K562 (cell line): Measurements from ENCODE around the gene ZIC3. TPM values are rescaled to one million over a fixed set of nuclear protein-coding genes. Genes with fewer than 3 reads are reported as not detected.

Experiments used
- ATAC-seq: fragments of 200-7000 bp; cut with Tn5 transposase; 3 replicates; pipeline ENCODE4 v1.9.1; 2020; ENCODE audit warnings: moderate library complexity
- BruUV-seq: library from RNA; stranded (reverse); fragments of 400-500 nt; replicated peaks from 2 replicates; lab custom pipeline; 2021; lab: Mats Ljungman, UMichigan
- CTCF ChIA-PET: fragments of 300-600 bp; formaldehyde crosslinking; extraction: SDS; loops from one replicate; lab custom pipeline; 2021; ENCODE audit warnings: low intra/inter-chr PET ratio; lab: Yijun Ruan, JAX
- POLR2A ChIA-PET: fragments of 300-600, 350-650 bp; sonication (Branson Sonifier 250); formaldehyde crosslinking; extraction: SDS; loops from one replicate; lab custom pipeline; 2021; ENCODE audit warnings: antibody characterized with exemption, inconsistent platforms; lab: Yijun Ruan, JAX
- DNase-seq, 4 experiments: peaks; one replicate each; pipeline versions ENCODE4 v3.0.0 to v3.0.0-alpha.2; 2011 to 2018; ENCODE audit warnings: low spot score in 3 of 4, mixed read lengths in 3 of 4; ENCODE audit errors: extremely low read depth in 1 of 4
- FAIRE-seq: peaks from 2 replicates; lab custom pipeline; 2011; peaks lifted over from hg19 to GRCh38; lab: Jason Lieb, UNC
- H2AFZ ChIP-seq: 2 replicates; pipeline ENCODE4 v1.6.0; 2011; ENCODE audit warnings: low read depth, low read length, control low read depth, inconsistent platforms
- H3K27ac ChIP-seq: fragments of 200-600 bp; 3 replicates; pipeline ENCODE4 v1.8.0; 2011; ENCODE audit warnings: low read depth, mild to moderate bottlenecking, control low read depth, inconsistent platforms, low read length, moderate library complexity, mixed read lengths; ENCODE audit errors: extremely low read depth
- H3K27me3 ChIP-seq, 2 experiments: fragments of 300-600 bp in 1 of 2; 2 replicates in 1 of 2; 3 replicates in 1 of 2; pipeline versions ENCODE4 v1.6.0 to v1.8.0; 2011; ENCODE audit warnings: inconsistent platforms in 2 of 2, low read length in 2 of 2, mild to moderate bottlenecking in 1 of 2, mixed read lengths in 1 of 2, moderate library complexity in 1 of 2; ENCODE audit not compliant: control insufficient read depth in 2 of 2, insufficient read depth in 2 of 2
- H3K36me3 ChIP-seq: fragments of 300-600 bp; 3 replicates; pipeline ENCODE4 v1.8.0; 2011; ENCODE audit warnings: mild to moderate bottlenecking, low read length, inconsistent platforms; ENCODE audit not compliant: control insufficient read depth, insufficient read depth
- H3K4me1 ChIP-seq, 2 experiments: fragments of 200-600 bp in 1 of 2; replicated peaks in 1 of 2; 2 replicates in 1 of 2; 3 replicates in 1 of 2; pipeline versions ENCODE4 v1.5.1 to v1.8.0; 2011; ENCODE audit warnings: inconsistent platforms in 2 of 2, low read length in 2 of 2, mild to moderate bottlenecking in 1 of 2, mixed read lengths in 1 of 2, moderate library complexity in 1 of 2; ENCODE audit not compliant: control insufficient read depth in 2 of 2, insufficient read depth in 2 of 2
- H3K4me2 ChIP-seq: 2 replicates; pipeline ENCODE4 v1.6.1; 2011; ENCODE audit warnings: low read length, control low read depth, inconsistent platforms, mixed read lengths; ENCODE audit not compliant: insufficient read depth
- H3K4me3 ChIP-seq: fragments of 200-600 bp; sonication (generic), shearing (Covaris generic); 2 replicates; pipeline ENCODE4 v1.5.1; 2016; ENCODE audit warnings: control low read depth, inconsistent platforms
- H3K79me2 ChIP-seq: fragments of 200-600 bp; 3 replicates; pipeline ENCODE4 v1.8.0; 2011; ENCODE audit warnings: low read length, inconsistent platforms; ENCODE audit not compliant: control insufficient read depth, insufficient read depth
- H3K9ac ChIP-seq, 2 experiments: 2 replicates each; pipeline versions ENCODE4 v1.6.0 to v1.6.1; 2011; ENCODE audit warnings: low read depth in 2 of 2, low read length in 2 of 2, control low read depth in 1 of 2, inconsistent platforms in 1 of 2, mild to moderate bottlenecking in 1 of 2, mixed read lengths in 1 of 2; ENCODE audit not compliant: insufficient read depth in 1 of 2
- H3K9me1 ChIP-seq: one replicate; pipeline ENCODE4 v1.6.0; 2011; ENCODE audit warnings: inconsistent platforms, mild to moderate bottlenecking, low read length, moderate library complexity; ENCODE audit not compliant: control insufficient read depth, insufficient read depth
- H3K9me3 ChIP-seq: replicated peaks from 2 replicates; pipeline ENCODE4 v1.5.1; 2011; ENCODE audit warnings: low read depth, low read length, inconsistent platforms; ENCODE audit not compliant: control insufficient read depth, insufficient read depth
- H4K20me1 ChIP-seq: replicated peaks from 2 replicates; pipeline ENCODE4 v1.6.1; 2011; ENCODE audit warnings: low read length, inconsistent platforms, mixed read lengths; ENCODE audit not compliant: control insufficient read depth, insufficient read depth
- BCL6 ChIP-seq: fragments of 250-450 bp; sonication (Bioruptor Pico); IDR thresholded peaks from 2 replicates; pipeline ENCODE4 v1.4.0; 2020
- BRD4 ChIP-seq: fragments of 200-600 bp; sonication (generic); IDR thresholded peaks from 2 replicates; pipeline ENCODE4 v1.6.1; 2017; ENCODE audit warnings: inconsistent platforms
- RBM15 ChIP-seq: fragments of 200-400 bp; formaldehyde crosslinking; IDR thresholded peaks from 2 replicates; pipeline ENCODE4 v1.6.1; 2018; ENCODE audit warnings: mild to moderate bottlenecking, low read length, moderate library complexity; ENCODE audit not compliant: insufficient read depth
- STAT5B ChIP-seq: fragments of 250-450 bp; sonication (Bioruptor Pico); IDR thresholded peaks from 2 replicates; pipeline ENCODE4 v1.8.0; 2021; ENCODE audit warnings: mild to moderate bottlenecking, inconsistent platforms
- TFAM ChIP-seq: fragments of 250-450 bp; sonication (Bioruptor Pico); conservative IDR thresholded peaks from 2 replicates; pipeline ENCODE4 v1.5.0; 2021; ENCODE audit warnings: mild to moderate bottlenecking, moderate library complexity
- TOE1 ChIP-seq, 2 experiments: fragments of 450-650 bp in 1 of 2; sonication (generic) in 1 of 2; formaldehyde crosslinking in 1 of 2; IDR thresholded peaks; 2 replicates each; pipeline versions ENCODE4 v1.7.1 to v1.8.0; 2016 to 2022; ENCODE audit warnings: borderline replicate concordance in 2 of 2, mild to moderate bottlenecking in 2 of 2, antibody characterized with exemption in 1 of 2, inconsistent platforms in 1 of 2, low read depth in 1 of 2, missing genetic modification reagents in 1 of 2, moderate library complexity in 1 of 2
- ZBTB2 ChIP-seq: fragments of 450-650 bp; IDR thresholded peaks from 2 replicates; pipeline ENCODE4 v1.6.1; 2016; ENCODE audit warnings: antibody characterized with exemption
- WGBS: fragments of 100-300 bp; shearing (Covaris generic); methylation state at CpG from one replicate; pipeline ENCODE4 v1.1.6; 2016; ENCODE audit warnings: low coverage, mixed read lengths; ENCODE audit not compliant: insufficient coverage; ENCODE audit errors: missing lambda C conversion rate; 5-methylcytosine and 5-hydroxymethylcytosine counted together
- in situ Hi-C: fragments of 300-500 bp; cut with MboI; formaldehyde crosslinking; loops from 4 replicates; pipeline ENCODE4 v1.15.0; 2018; ENCODE audit warnings: inconsistent platforms, mixed read lengths
- intact Hi-C: fragments of 100-400 bp; cut with micrococcal nuclease; formaldehyde crosslinking; loops from 2 replicates; pipeline ENCODE4 v1.14.2; 2022
- polyA plus RNA-seq, 8 experiments: library from polyadenylated mRNA; depleted of rRNA in 4 of 8; stranded (reverse) in 5 of 8; unstranded in 3 of 8; fragments of >200 nt; fragmentation: Nextera tagmentation in 2 of 8; fragmentation: Illumina TruSeq in 1 of 8; extraction: Ambion mirVana in 2 of 8; extraction: Trizol in 1 of 8; gene quantifications; 2 replicates each; pipeline versions ENCODE4 v1.2.1 to v1.2.3, GENCODE V29; 2011 to 2014; ENCODE audit warnings: inconsistent platforms in 1 of 8, missing spikeins in 1 of 8
- total RNA-seq, 7 experiments: library from RNA; depleted of rRNA in 6 of 7; stranded (reverse); fragments of >200 nt in 6 of 7; fragmentation: Illumina TruSeq in 2 of 7; extraction: Trizol in 2 of 7; gene quantifications; 2 replicates each; pipeline versions ENCODE4 v1.2.1 to v1.2.3, GENCODE V29; 2011 to 2021; ENCODE audit warnings: low replicate concordance in 1 of 7
- TF ChIP-seq, protein P1 (sequence below): fragments of 450-650 bp; IDR thresholded peaks from 2 replicates; pipeline ENCODE4 v1.7.0; 2016; ENCODE audit warnings: borderline replicate concordance

ZIC3 gene
- total and polyA plus RNA-seq, 9 of the 15 experiments (the other 6 are each of a cell fraction or from before 2014, with no cell fraction given), result not detected

GRCh38 chrX:137548261-137548660 is 17.7 kb upstream of the ZIC3 start (continued):
- TF ChIP-seq BRD4 (no peak), RBM15 (no peak), TFAM (CRISPR knock-in tag) (no peak), TOE1 (IDR thresholded peaks at IDR 0.05; ENCODE audit: borderline replicate concordance) (no peak), TOE1 (CRISPR knock-in tag; IDR thresholded peaks at IDR 0.05; ENCODE audit: borderline replicate concordance, low read depth) (no peak)

- no peaks in the 10 kb centered on the region for H3K9me3 ChIP-seq
Observed at GRCh38 chrX:137549073-137549472, 16.9 kb upstream of the ZIC3 start.

More at GRCh38 chrX:137549073-137549472, 16.9 kb upstream of the ZIC3 start:
- in situ Hi-C loops (no loop called here), intact Hi-C loops (no loop called here)
- CTCF ChIA-PET, result no interaction called here
- H3K27ac ChIP-seq, result no peak overlapping the region
- TF ChIP-seq BCL6 (CRISPR knock-in tag), result no peak
- no peak for TF ChIP-seq STAT5B (CRISPR knock-in tag)
- TF ChIP-seq, protein P1, sequence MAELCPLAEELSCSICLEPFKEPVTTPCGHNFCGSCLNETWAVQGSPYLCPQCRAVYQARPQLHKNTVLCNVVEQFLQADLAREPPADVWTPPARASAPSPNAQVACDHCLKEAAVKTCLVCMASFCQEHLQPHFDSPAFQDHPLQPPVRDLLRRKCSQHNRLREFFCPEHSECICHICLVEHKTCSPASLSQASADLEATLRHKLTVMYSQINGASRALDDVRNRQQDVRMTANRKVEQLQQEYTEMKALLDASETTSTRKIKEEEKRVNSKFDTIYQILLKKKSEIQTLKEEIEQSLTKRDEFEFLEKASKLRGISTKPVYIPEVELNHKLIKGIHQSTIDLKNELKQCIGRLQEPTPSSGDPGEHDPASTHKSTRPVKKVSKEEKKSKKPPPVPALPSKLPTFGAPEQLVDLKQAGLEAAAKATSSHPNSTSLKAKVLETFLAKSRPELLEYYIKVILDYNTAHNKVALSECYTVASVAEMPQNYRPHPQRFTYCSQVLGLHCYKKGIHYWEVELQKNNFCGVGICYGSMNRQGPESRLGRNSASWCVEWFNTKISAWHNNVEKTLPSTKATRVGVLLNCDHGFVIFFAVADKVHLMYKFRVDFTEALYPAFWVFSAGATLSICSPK, result no peak
- TF ChIP-seq ZBTB2, result no peak
- WGBS, result 2% methylated on average over 24 of the region's 24 CpGs
- H3K9ac ChIP-seq, result no peak overlapping the region
- ATAC-seq, result no peak
- no peaks in the 10 kb centered on the region for H3K36me3 ChIP-seq
- no peak for DNase-seq
- H2AFZ ChIP-seq, result no peak overlapping the region
- H3K4me2 ChIP-seq, result no peak overlapping the region
- H3K4me1 ChIP-seq, result no peaks in the 10 kb centered on the region
- peaks cover 2 to 58% of the 10 kb centered on the region in 2 experiments; a peak in 4 of 5 replicates for H3K27me3 ChIP-seq
- no peak overlapping the region for H3K4me3 ChIP-seq
- POLR2A ChIA-PET, result no interaction called here
- no peak for FAIRE-seq
- no TSS peak for BruUV-seq
- H3K9me1 ChIP-seq, result no peaks in the 10 kb centered on the region
- H3K79me2 ChIP-seq, result no peaks in the 10 kb centered on the region
- H4K20me1 ChIP-seq, result no peaks in the 10 kb centered on the region
